Keratinocyte (primary cell): Measurements from ENCODE around the gene TMA16. TPM values are rescaled to one million over a fixed set of nuclear protein-coding genes. Genes with fewer than 3 reads are reported as not detected.

Experiments
- DNase-seq: peaks from one replicate; pipeline ENCODE4 v3.0.0-alpha.2; 2011; ENCODE audit warnings: low read depth, missing footprints, low spot score
- FAIRE-seq: peaks from 2 replicates; lab custom pipeline; 2011; peaks lifted over from hg19 to GRCh38; lab: Jason Lieb, UNC
- H2AFZ ChIP-seq: 2 replicates; pipeline ENCODE4 v1.6.0; 2012; ENCODE audit warnings: low read length, control low read depth, inconsistent platforms; ENCODE audit not compliant: control insufficient read depth
- H3K27ac ChIP-seq: 2 replicates; pipeline ENCODE4 v1.5.1; 2011; ENCODE audit warnings: low read length; ENCODE audit not compliant: control insufficient read depth, insufficient read depth
- H3K27me3 ChIP-seq: 3 replicates; pipeline ENCODE4 v1.6.0; 2011; ENCODE audit warnings: low read length; ENCODE audit not compliant: control insufficient read depth, insufficient read depth; ENCODE audit errors: extremely low read depth
- H3K36me3 ChIP-seq, 2 experiments: 2 replicates in 1 of 2; 3 replicates in 1 of 2; pipeline ENCODE4 v1.5.1; 2011; ENCODE audit warnings: low read length in 2 of 2, mild to moderate bottlenecking in 1 of 2; ENCODE audit not compliant: control insufficient read depth in 2 of 2, insufficient read depth in 2 of 2; ENCODE audit errors: extremely low read depth in 1 of 2
- H3K4me1 ChIP-seq: 3 replicates; pipeline ENCODE4 v1.5.1; 2011; ENCODE audit warnings: low read length; ENCODE audit not compliant: control insufficient read depth, insufficient read depth; ENCODE audit errors: extremely low read depth
- H3K4me2 ChIP-seq: 3 replicates; pipeline ENCODE4 v1.6.0; 2011; ENCODE audit warnings: low read depth, low read length; ENCODE audit not compliant: control insufficient read depth, insufficient read depth; ENCODE audit errors: extremely low read depth
- H3K4me3 ChIP-seq, 3 experiments: fragments of 200-600 bp in 1 of 3; sonication (generic) in 1 of 3; 2 replicates in 2 of 3; 3 replicates in 1 of 3; pipeline ENCODE4 v1.5.1; 2011 to 2016; ENCODE audit warnings: low read length in 3 of 3, mild to moderate bottlenecking in 3 of 3, control low read depth in 2 of 3, inconsistent platforms in 1 of 3, low read depth in 1 of 3, mixed read lengths in 1 of 3, mixed run types in 1 of 3, moderate library complexity in 1 of 3; ENCODE audit not compliant: control insufficient read depth in 2 of 3, insufficient read depth in 2 of 3; ENCODE audit errors: extremely low read depth in 1 of 3
- H3K79me2 ChIP-seq: 2 replicates; pipeline ENCODE4 v1.6.0; 2012; ENCODE audit warnings: low read length; ENCODE audit not compliant: control insufficient read depth, insufficient read depth
- H3K9ac ChIP-seq: 3 replicates; pipeline ENCODE4 v1.6.0; 2011; ENCODE audit warnings: low read length; ENCODE audit not compliant: control insufficient read depth, insufficient read depth; ENCODE audit errors: extremely low read depth
- H3K9me1 ChIP-seq: 3 replicates; pipeline ENCODE4 v1.6.0; 2011; ENCODE audit warnings: low read length; ENCODE audit not compliant: control insufficient read depth, insufficient read depth; ENCODE audit errors: extremely low read depth
- H3K9me3 ChIP-seq: 2 replicates; pipeline ENCODE4 v1.5.1; 2012; ENCODE audit warnings: low read depth, low read length; ENCODE audit not compliant: control insufficient read depth
- H4K20me1 ChIP-seq: 3 replicates; pipeline ENCODE4 v1.6.0; 2011; ENCODE audit warnings: low read length; ENCODE audit not compliant: control insufficient read depth, insufficient read depth; ENCODE audit errors: extremely low read depth
- CTCF ChIP-seq, 3 experiments: IDR thresholded peaks in 1 of 3; conservative IDR thresholded peaks in 1 of 3; optimal IDR thresholded peaks in 1 of 3; 2 replicates in 2 of 3; 3 replicates in 1 of 3; pipeline versions ENCODE3 to v1.5.1; 2011; ENCODE audit warnings: low read length in 3 of 3, mild to moderate bottlenecking in 3 of 3, moderate library complexity in 2 of 3, control low read depth in 1 of 3, inconsistent platforms in 1 of 3; ENCODE audit not compliant: insufficient read depth in 2 of 3; ENCODE audit errors: extremely low read depth in 1 of 3
- EZH2 ChIP-seq: IDR thresholded peaks from one replicate; pipeline ENCODE4 v1.6.1; 2012; ENCODE audit warnings: inconsistent platforms, mild to moderate bottlenecking, low read length, moderate library complexity
- dilution Hi-C: fragments of 300-500 bp; cut with MboI; formaldehyde crosslinking; loops from one replicate; pipeline ENCODE4 v1.7.0; 2020; ENCODE audit warnings: low sequenced_read_pairs; ENCODE audit not compliant: extremely low pct_ligation_motif_present
- polyA plus RNA-seq, 5 experiments: library from polyadenylated mRNA; depleted of rRNA in 3 of 5; stranded (reverse) in 3 of 5; stranded (forward) in 1 of 5; unstranded in 1 of 5; fragments of >200 nt; gene quantifications; 1 replicate in 1 of 5; 2 replicates in 3 of 5; 3 replicates in 1 of 5; pipeline versions ENCODE4 v1.2.1 to v1.2.3, GENCODE V29; 2011 to 2012; ENCODE audit warnings: missing spikeins in 2 of 5, low read depth in 1 of 5, low replicate concordance in 1 of 5

The TMA16 gene
- polyA plus RNA-seq, 1 donor (not counting 4 experiments of a cell fraction or from before 2014, with no cell fraction given) = 21.3 TPM

GRCh38 chr4:163540977-163541376 is 46.5 kb downstream of the TMA16 start:
- H3K27me3 ChIP-seq = no peaks in the 10 kb centered on the region
- H3K4me2 ChIP-seq = no peak overlapping the region
- no peaks in the 10 kb centered on the region for H3K9me3 ChIP-seq
- FAIRE-seq (peak; percentile 53), DNase-seq (peak; percentile 15)
- H3K36me3 ChIP-seq = no peaks in the 10 kb centered on the region
- H4K20me1 ChIP-seq = no peaks in the 10 kb centered on the region
- H3K9me1 ChIP-seq = peaks cover 4% of the 10 kb centered on the region
- dilution Hi-C loops = no loop called here
- H3K9ac ChIP-seq = peak overlapping the region; percentile 17
- peak overlapping the region; percentile 48 for H3K27ac ChIP-seq
- no peak overlapping the region for H2AFZ ChIP-seq
- TF ChIP-seq CTCF (optimal IDR thresholded peaks at IDR 0.05 in 1 of 3, IDR thresholded peaks at IDR 0.05 in 1 of 3, conservative IDR thresholded peaks at IDR 0.05 in 1 of 3; ENCODE audit: extremely low read depth in 1 of 3, insufficient read depth in 2 of 3, low read length in 3 of 3) (no peak), EZH2 (no peak)
- peaks cover 26% of the 10 kb centered on the region for H3K4me1 ChIP-seq
- no peak overlapping the region for H3K4me3 ChIP-seq
- H3K79me2 ChIP-seq = no peaks in the 10 kb centered on the region

DNA sequence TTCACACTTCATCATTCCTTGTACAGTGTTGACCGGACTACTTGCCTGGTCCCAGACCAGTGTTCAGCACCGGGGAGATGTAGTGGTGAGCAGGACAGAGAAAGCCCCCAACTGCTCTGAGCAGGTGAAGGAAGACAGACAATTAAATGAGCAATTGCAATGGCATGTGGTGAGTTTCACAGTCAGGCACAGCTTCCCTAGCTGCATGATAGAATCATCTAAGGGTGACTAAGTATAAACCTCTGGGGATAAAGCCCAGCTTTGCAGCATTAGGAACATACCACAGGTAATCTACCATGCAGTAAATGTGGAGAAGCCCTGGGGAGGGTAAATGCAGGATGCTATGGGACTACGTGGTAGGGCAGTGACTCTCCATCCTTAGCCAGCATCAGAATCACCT is 47.8 kb downstream of the TMA16 start:
- FAIRE-seq = peak; percentile 93
- H3K4me2 ChIP-seq = no peak overlapping the region

More for the DNA sequence above, 47.8 kb downstream of the TMA16 start:
- Histone ChIP-seq H3K4me1 (peaks cover 26% of the 10 kb centered on the region), H3K9me3 (no peaks in the 10 kb centered on the region), H2AFZ (no peak overlapping the region), H3K27me3 (no peaks in the 10 kb centered on the region), H3K4me3 (no peak overlapping the region), H3K36me3 (no peaks in the 10 kb centered on the region), H4K20me1 (no peaks in the 10 kb centered on the region), H3K79me2 (no peaks in the 10 kb centered on the region), H3K9me1 (peaks cover 4% of the 10 kb centered on the region), H3K27ac (no peak overlapping the region), H3K9ac (no peak overlapping the region)
- DNase-seq = no peak
- dilution Hi-C loops = no loop called here
- TF ChIP-seq CTCF (optimal IDR thresholded peaks at IDR 0.05 in 1 of 3, IDR thresholded peaks at IDR 0.05 in 1 of 3, conservative IDR thresholded peaks at IDR 0.05 in 1 of 3; ENCODE audit: extremely low read depth in 1 of 3, insufficient read depth in 2 of 3, low read length in 3 of 3) = no peak
- no peak for TF ChIP-seq EZH2
